ENCODE data around the gene SPATA3.

Gene SPATA3

DNA sequence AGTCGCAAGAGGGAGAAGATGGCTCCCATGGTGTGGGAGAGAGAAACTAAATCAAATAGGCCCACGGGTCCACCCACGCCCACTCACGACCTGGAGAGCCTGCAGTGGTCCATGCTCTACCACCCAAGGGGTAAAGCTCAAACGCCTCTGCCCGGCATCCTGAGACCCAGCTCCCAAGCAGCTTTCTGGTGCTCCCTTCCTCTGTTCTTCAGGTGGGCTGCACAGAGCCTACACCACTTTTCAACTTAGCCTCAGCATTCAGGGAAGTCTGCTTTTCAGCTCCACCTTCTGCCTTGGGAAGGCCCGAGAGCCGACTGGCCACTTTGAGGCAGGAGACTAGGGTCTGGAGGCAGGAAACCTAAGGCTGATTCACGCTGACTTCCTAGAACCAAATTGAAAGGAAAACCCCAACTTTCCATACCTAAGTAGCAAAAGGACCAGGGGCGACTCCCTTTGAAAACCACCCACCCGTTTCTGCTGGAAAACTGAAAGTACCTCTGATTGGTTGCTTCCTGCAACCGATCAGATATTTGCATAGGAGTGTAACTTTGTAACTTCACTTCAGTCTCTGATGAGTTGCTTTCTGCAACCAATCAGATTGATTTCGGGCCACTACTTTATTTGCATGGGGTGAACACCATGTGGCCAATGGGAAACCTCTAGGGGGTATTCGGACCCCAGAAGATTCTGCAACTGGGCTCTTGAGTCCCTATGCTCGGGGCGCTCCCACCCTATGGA is 26.8 kb upstream of the SPATA3 start:
- no peak for DNase-seq

DNA sequence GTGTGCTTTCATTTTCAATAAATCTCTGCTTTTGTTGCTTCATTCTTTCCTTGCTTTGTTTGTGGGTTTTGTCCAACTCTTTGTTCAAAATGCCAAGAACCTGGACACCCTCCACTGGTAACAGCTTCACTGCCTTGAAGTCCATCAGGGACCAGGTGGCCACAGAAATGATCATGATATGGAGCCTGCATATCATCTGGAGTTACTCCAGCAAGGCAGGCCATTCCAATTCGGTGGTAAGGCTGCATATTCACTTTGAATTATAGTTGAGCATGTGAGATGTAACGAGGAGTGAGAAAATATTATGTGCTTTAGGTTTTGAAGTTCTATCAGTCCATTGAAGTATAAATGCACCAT is 26.3 kb upstream of the SPATA3 start:
- DNase-seq, result no peak

DNA sequence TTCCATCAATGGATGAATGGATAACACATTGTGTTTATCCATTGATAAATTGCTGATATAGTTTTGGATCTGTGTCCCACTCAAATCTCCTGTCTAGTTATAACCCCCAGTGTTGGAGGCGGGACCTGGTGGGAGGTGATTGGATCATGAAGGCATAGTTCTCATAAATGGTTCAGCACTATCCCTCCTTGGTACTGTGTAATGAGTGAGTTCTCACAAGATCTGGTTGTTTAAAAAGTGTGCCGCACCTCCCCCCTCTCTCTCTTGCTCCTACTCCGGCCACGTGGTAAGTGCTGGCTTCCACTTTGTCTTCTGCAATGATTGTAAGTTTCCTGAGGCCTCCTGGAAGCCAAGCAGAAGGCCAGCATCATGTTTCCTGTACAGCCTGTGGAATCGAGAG is 23.9 kb upstream of the SPATA3 start:
- DNase-seq, result no peak

DNA sequence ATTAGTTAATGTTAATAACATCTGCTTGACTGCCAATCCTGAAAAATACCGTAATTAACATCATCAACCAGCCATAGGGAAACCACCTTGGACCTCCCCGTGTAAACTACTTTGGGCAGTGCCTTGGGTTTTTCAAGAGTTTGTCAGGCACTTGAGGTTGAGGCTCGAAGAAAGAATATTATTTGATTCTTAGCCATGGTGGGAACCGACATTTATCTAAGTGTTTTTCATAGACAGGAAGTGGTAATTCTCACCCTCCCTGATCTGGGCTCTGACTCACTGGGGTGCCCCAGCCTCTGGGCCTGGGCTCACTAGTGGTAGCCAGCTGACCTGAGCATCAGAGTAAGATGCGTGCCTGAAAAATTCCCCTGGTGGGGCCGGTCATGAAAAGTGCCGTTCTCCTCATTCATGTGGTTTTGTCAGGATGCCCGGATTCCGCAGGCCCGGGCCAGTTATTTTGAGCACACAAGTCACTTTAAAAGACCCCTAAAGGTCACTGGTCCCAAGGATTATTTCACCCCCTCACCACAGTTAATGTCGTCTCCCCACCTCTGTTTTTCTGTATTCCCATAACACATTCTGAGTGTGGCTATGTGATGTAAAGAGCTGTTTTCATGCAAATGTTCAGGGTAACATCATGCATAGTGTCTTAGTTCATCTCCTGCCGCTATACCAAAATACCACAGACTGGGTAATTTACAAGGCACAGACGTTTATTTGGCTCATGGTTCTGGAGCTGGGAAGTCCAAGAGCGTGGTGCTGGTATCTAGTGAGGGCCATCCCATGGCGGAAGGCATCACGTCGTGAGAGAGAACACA is 21.6 kb upstream of the SPATA3 start:
- no peak for DNase-seq

DNA sequence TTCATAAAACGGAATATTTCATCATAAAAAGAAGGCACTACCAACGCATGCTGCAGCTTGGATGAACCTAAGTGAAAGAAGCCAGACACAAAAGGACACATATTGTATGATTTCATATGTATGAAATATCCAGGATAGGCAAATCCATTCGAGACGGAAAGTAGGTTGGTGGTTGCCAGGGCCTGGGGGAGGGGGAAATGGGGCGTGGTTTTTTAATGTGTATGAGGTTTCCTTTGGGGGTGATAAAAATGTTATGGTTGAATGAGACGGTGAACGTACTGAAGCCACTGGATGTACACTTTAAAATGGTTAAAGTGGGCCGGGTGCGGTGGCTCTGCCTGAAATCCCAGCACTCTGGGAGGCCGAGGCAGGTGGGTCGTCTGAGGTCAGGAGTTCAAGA is 20.0 kb upstream of the SPATA3 start:
- DNase-seq, result no peak

DNA sequence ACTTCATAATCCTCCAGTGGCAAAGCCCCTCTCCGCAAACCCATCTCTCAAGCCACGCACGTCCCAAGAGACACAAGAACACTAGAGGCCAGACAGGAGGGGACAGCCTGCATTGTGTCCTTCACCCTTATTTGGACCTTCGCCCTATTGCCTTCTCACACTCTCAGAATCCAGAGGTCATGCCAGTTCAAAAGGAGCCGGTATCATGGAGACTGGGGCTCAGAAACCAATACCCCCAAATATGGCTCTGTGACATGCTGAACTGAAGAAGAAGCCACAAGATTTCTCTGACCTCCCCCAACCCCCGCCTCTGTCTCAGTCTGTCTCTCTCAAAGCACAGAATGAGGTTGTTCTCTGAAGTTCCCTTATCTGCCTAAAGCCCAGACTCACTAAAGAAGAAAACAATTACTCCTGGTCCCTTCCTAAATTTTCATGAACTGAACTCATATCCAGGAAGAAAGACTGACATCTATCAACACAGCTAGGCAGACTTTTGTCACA is 19.2 kb upstream of the SPATA3 start:
- DNase-seq, result no peak

DNA sequence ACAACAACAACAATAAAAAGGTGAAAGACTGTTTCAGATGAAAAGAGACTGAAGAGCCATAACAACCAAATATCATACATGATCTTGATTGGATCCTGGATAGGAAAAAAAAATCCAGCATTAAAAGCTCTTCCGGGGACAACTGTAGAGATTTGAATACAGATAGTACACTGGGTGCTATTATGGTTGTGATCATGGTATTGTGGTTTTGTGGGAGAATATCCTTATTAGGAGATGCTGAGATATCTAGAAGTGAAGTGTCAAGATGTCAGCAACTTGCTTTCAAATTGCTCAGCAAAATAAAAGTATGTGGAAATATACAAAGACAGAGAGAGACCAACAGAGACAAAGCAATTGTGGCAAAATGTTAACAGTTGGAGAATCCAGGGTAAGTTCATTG is 15.5 kb upstream of the SPATA3 start:
- no peak for DNase-seq

DNA sequence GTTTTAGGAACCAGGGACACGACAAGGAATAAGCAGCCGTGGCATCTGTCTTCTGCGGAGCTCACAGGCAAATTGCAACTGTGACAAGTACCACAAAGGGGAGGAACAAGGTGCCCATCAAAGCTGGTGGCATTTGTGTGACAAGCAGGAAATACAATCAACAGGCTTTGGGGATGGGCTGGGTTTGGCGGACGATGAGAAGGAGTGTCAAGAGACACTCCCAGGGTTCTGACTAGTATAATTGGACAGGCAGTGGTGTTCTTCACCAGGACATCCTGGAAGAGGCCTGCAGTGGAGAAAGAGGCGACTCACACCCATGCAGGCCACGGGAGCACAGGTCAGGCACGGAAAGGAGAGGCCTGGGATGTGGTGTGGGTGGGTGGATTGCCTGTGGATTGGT is 14.2 kb upstream of the SPATA3 start:
- no peak for DNase-seq

DNA sequence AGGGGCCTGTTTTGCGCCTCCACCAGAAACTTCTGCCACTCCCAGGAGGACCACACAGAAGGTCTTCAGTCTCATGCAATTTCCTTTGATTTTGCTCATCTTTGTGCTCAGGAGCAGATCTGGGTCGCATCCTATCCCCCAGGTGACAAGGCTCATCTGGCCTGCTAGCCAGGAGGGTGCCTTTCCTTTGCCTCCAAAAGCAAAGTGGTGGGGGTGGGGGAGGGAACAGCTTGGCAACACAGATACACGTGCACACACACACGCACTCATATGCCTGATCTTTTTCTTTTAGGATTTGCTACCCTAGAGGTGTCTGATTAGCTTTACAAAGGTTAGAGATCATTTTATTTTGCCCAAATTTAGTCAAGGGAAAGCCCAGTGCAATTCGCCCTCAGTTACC is 13.8 kb upstream of the SPATA3 start:
- DNase-seq, result no peak

DNA sequence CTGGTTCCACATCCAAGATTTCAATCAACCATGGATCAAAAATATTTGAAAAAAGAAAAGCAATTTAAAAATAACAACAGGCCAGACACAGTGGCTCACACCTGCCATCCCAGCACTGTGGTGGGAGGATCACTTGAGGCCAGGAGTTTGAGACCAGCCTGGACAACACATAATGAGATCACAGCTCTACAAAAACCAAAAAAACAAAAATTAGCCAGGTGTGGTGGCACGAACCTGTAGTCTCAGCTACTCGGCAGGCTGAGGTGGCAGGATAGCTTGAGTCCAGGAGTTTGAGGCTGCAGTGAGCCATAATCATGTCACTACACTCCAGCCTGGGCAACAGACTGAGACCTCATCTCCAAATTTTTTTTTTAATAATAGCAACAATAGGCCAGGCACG is 13.4 kb upstream of the SPATA3 start:
- no peak for DNase-seq

DNA sequence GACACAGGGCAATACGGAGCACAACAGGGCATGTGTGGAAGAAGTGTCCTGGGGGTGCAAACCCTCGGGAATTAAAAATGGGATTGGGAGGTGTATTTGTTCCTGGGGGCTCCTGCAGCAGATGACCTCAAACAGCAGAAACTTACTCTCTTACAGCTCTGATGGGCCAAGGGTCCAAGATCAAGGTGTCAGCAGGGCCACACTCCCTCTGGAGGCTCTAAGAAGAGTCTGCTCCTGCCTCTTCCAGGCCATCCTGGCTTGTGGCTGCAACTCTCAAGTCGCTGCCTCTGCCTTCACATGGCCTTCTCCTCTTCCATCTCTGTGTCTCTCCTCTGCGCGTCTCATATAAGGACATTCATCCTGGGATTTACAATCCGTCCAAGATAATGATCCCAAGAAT is 12.4 kb upstream of the SPATA3 start:
- no peak for DNase-seq

DNA sequence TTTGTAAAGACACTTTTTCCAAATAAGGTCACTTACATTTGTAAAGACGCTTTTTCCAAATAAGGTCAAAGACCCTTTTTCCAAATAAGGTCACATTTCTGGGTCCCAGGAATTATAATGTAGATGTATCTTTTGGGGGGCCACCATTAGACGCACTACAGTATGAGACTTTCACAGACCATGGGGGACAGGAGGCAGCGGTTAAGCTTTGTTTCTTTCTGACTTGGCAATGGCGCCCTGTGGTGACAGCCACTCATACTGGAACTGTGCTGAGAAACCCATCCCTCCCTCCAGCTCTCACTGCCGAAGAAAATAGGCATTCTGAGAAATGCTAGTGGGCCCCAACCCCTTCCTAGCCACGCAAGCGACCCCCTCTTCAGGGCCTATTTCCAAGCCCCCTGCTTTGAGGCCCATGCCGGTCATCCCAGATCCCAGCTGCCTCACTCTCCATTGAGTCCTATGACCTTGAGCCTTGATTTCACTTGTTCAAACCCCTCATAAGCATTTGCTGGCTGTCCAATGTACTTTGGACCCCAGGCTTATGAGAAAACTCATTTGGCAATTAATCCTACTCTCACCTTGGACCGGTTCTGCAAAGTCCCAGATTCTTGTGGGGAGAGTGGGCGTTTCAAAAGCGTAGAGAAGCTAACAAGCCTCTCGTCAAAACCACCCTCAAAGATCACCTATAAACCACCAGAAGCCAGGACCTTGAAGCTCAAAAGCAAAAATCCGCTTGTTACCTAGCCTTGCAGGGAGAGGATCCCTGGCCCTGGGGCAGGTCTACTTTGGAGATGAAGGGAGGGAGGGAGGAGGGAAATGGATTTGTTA is 11.3 kb upstream of the SPATA3 start:
- DNase-seq, result no peak

DNA sequence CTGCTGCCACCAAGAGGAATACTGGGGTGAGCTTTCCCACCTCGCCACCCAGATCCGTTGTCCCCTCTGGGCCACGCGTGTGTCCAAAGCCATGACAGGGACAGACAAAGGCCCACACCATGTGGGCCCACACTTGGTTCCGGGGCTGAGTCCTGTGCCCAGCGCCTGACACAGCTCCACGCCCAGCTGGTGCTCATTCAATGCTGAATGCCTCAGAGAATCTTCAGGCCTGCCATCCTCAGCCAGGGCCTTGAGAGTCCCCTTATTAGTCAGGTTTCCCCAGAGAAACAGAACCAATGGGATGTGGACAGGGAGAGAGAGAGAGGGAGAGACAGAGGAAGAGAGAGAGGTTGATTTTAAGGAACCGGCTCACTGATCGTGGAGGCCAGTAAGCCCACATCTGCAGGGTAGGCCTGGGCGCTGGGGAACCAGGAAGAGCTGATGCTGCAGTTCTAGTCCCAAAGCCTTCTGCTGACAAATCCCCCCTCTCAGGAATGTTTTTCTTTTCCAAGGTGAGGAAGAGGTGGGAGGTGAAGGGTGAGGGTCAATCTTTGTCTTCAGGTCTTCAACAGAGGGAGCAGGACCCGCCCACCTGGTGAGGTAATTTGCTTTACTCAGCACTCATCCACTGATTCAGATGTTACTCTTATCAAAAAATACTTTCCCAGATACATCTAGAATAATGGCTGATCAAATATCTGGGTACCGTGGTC is 10.2 kb upstream of the SPATA3 start:
- DNase-seq, result no peak

DNA sequence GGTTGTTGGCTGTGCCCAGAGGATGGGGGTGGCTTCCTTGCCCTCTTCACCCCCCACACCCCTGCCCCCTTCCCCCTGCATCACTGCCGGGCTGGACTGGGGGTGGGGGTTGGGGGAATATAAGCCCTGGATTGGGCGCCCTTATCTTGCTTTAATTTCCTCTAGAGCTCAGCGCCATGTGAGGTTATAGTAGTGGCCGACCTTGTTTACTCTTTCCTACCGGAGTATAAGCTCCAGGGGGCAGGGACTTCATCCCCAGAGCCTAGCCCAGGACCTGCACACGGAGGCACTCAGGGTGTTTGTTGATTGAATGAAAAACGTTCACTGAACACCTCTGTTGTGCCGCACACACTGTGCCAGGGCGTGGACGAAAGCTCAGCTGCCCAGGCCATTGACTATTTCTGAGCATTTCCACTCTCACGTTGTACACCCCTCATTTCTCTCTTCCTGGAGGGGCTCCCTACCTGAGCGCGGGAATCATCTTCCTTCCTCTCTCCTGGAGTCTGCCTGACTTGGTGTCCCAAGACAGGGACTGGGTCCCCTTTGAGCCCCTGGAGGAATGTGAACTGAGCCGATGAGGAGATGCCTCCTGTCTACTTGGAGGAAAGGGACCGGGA is 9.3 kb upstream of the SPATA3 start:
- DNase-seq, result no peak

DNA sequence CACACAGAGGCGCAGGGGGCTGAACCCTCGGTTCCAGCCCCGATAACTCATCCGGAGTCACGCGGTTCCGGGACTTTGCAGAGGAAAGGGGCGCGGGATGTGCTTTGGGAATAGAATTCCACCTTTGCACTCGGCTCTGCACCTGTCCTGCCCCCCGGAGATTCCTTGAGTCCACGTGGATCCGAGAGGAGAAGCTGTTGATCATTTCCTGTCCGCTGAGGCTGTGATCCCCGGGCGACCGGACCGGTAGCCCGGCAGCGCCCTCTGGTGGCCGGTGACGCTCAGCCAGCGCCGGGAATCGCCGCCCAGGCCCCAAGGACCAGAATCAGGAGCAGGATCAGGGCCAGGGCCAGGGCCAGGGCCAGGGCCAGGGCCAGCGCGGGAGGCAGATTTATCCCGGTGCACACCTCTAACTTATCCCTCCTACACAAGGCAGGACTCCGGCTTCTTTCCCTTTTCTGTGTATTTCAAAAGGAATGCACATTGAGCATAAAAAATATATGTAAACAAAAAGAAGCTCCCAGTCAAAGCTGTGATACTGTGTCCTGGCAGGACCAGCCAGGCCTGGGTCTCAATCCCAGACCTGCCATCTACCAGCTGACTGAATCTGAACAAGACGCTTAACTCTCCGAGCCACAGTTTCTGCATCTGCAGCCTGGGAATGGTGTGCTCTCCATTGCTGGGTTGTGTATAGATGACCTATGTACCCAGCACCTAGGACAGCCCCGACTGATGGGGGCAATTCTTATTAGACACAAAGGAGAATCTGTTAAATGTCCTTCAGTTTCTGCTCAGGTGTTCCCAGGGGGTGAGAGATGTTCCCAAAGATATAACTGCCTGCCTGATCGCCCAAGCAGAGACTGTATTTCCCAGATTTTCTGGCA is 8.5 kb upstream of the SPATA3 start:
- DNase-seq, result peak; percentile 45 to 74

DNA sequence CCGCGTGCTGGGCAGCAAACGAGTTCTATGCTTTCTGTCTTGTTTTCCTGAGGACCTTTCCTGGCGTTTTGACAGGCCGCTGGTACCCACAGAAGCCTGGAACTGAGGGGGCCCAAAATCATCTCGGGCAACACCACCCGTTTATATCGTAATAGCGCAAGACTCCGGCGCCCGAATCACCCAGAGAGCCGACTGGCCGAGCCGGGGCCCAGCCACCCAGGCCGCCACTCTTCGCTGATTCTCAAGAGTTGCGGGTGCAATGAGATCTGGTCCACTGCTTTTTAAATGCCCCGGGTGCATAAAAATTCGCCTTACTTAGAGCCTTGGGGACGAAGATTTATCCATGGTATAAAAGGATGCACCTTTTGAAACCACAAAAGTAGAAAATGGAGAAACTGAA is 6.2 kb upstream of the SPATA3 start:
- no peak for DNase-seq

DNA sequence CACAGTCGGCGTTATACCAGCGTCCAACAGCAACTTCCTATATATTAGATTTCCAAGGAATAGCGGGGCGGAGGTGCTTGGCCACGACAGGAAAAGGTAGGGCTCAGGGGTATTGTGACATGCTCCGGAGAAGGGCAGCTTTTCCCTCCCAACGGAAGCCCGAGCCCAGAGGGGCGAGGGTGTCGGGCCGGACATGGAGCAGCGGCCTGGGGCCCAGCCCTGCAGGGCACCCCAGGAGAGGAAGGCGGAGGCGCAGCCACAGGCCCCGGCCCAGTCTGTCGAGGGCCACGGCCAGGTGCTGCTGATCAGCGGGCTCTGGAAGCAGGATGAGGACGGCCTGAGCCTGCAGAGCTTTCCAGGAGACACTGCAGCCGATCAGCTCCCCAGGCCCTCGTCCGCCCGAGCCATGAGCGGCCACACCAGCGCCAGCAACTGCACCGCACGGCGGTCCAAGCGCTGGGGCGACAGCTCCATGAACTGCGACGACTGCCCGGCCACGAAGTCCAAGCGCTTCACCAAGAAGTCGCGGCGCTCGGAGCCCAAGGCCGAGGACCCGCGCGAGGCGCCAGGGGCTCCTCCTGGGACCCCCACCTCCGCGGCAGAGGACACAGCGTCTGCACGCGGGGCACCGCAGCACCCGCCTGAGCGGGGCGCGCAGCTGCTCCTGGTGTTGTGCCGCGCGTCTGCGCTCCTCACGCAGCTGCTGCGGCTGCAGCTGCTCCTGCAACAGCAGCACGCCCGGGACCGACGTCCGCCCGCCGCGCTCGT is 5.6 kb upstream of the SPATA3 start:
- no peak for DNase-seq

DNA sequence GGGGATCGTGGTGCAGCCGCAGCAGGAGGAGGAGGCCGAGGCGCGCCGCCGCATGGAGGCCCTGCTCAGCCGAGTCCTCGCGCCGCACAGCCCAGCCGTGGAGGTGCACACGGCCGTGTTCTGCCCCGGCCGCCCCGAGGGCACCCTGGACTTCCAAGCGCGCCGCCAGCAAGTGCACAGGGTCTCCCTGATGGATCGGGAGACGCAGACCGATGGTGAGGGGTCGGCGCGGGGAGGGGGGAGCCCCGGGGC is 5.1 kb upstream of the SPATA3 start:
- DNase-seq, result no peak

DNA sequence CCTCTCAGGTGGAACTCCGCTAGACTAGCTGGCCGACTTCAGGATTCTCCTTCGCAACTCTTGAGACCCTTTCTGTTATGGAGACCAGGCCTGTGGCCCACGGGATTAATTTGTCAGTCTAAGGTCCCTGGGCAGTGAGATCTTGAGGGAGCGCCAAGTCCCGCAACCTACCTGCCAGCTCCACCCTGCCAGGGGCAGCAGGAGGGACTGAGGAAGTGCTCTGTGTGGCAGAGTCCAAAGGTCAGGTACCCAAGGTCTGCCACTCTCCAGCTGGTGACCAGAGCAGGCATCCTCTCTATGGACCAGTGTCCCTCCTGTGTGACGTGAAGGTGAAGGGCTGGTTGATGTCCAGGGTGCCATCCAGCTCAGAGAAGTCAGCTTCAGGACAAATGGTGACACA is 4.3 kb upstream of the SPATA3 start:
- no peak for DNase-seq

DNA sequence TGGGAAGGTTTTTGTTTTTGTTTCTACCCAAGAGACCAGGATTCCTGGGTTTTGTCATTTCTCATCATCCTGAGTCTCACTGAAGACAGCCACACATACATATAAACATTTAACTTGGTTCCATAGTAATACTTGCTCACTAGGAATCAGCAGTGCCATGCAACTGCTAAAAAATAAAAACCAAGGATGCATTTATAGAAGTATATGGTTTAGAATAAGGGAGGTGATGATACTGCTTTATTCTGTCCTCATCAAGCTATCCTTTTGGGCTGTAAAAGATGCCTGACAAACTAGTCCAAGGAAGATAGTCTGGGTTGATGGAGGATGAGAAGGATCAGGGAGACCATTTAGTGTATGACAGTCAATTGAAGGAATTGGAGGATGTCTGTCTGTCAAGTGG is 740 bp downstream of the SPATA3 start:
- DNase-seq, result no peak

DNA sequence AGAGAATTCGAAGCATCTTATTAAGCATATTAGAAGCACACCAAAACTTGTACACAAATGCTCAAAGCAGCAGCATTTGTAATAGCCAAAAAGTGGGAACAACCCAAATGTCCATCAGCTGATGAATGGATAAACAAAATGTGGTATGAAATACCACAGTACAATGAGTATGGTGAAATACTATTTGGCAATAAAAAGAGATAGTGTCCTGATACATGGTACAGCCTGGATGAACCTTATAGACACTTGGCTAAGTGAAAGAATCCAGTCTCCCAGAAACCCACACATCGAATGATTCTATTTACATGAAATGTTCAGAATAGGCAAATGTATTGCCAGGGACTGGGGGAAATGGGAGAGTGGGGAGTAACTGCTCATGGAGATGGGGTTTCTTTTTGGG is 3.0 kb downstream of the SPATA3 start:
- DNase-seq, result no peak

Measured in hippocampal formation (tissue), 2 donors.